ENCODE data around the gene ARHGEF25.
A peak's percentile ranks its signal among the peaks of the same experiment; 100 is the strongest.
"Not testable (repeated sequence)": the region's sequence is repeated elsewhere in the genome, so short reads cannot be mapped to it uniquely, and the experiment has no call there.

ARHGEF25 gene

GRCh38 chr12:57623385-57623784 lies 12.2 kb downstream of the ARHGEF25 start:
- DNase-seq, result no peak

- DNase-seq, result no peak
Measured at GRCh38 chr12:57623811-57624390, 12.7 kb downstream of the ARHGEF25 start.

- DNase-seq, result no peak
Measured at GRCh38 chr12:57624441-57625220, 13.4 kb downstream of the ARHGEF25 start.

- no peak for DNase-seq
Measured at GRCh38 chr12:57625261-57626032, 14.2 kb downstream of the ARHGEF25 start.

- no peak for DNase-seq
Measured at GRCh38 chr12:57626111-57626920, 15.1 kb downstream of the ARHGEF25 start.

GRCh38 chr12:57626921-57627445 lies 15.7 kb downstream of the ARHGEF25 start:
- no peak for DNase-seq

- peak; percentile 31 for DNase-seq
Measured at GRCh38 chr12:57627501-57628279, 16.5 kb downstream of the ARHGEF25 start.

- no peak for DNase-seq
Measured at GRCh38 chr12:57628280-57629191, 17.3 kb downstream of the ARHGEF25 start.

- no peak for DNase-seq
Measured at GRCh38 chr12:57629897-57630471, 18.7 kb downstream of the ARHGEF25 start.

GRCh38 chr12:57630891-57631433 lies 19.7 kb downstream of the ARHGEF25 start:
- DNase-seq, result no peak

- no peak for DNase-seq
Measured at GRCh38 chr12:57631566-57632072, 20.4 kb downstream of the ARHGEF25 start.

- DNase-seq, result peak; percentile 34
Measured at GRCh38 chr12:57632073-57632957, 21.1 kb downstream of the ARHGEF25 start.

GRCh38 chr12:57632958-57633840 lies 22.0 kb downstream of the ARHGEF25 start, which contains the start of gene B4GALNT1:
Gene B4GALNT1 (minus strand): TSS chr12:57633201. CDS start chr12:57632132, 1,069 bp downstream.
- peak; percentile 75 for DNase-seq

- DNase-seq, result not testable (repeated sequence)
Measured at GRCh38 chr12:57636731-57637130, 25.5 kb downstream of the ARHGEF25 start.

GRCh38 chr12:57637364-57637763 lies 26.1 kb downstream of the ARHGEF25 start:
- no peak for DNase-seq

GRCh38 chr12:57638096-57638495 lies 26.9 kb downstream of the ARHGEF25 start:
- DNase-seq, result no peak

Measured in activated CD4-positive, alpha-beta T cell treated with anti-CD3 and anti-CD28 coated beads, Interleukin-10, Interleukin-2, amounts not matched to agents 100 ng/mL and 50 ng/mL, durations not matched to agents 16 hours and 8 hours (primary cell).